Hematopoietic multipotent progenitor cell treated with erythropoietin and hydrocortisone succinate and interleukin-3 and kit ligand, for 8 days (in vitro differentiated cells): ENCODE results near the gene ANO2.

Experiments used
- DNase-seq: peaks from one replicate; pipeline ENCODE4 v3.0.0-alpha.2; 2015

ANO2 gene

GRCh38 chr12:5770727-5771126 lies 174.3 kb downstream of the ANO2 start:
- no peak for DNase-seq

GRCh38 chr12:5768581-5769196 lies 176.4 kb downstream of the ANO2 start:
- no peak for DNase-seq

GRCh38 chr12:5768171-5768570 lies 176.9 kb downstream of the ANO2 start:
- DNase-seq, result no peak

GRCh38 chr12:5758347-5758746 lies 186.7 kb downstream of the ANO2 start:
- DNase-seq, result no peak

- DNase-seq, result no peak
These were observed 188.7 kb downstream of the ANO2 start for GRCh38 chr12:5756338-5756842.

- DNase-seq, result no peak
These were observed 197.0 kb downstream of the ANO2 start for GRCh38 chr12:5748027-5748426.

GRCh38 chr12:5746917-5747316 lies 198.1 kb downstream of the ANO2 start:
- no peak for DNase-seq

- no peak for DNase-seq
These were observed 198.8 kb downstream of the ANO2 start for GRCh38 chr12:5746036-5746908.

GRCh38 chr12:5745251-5745888 lies 199.7 kb downstream of the ANO2 start:
- DNase-seq, result peak; percentile 67

- DNase-seq, result no peak
These were observed 202.8 kb downstream of the ANO2 start for GRCh38 chr12:5742258-5742657.

GRCh38 chr12:5739917-5740316 lies 205.1 kb downstream of the ANO2 start:
- no peak for DNase-seq

- no peak for DNase-seq
These were observed 207.3 kb downstream of the ANO2 start for GRCh38 chr12:5737778-5738177.

- DNase-seq, result no peak
These were observed 208.5 kb downstream of the ANO2 start for GRCh38 chr12:5736527-5736926.

- no peak for DNase-seq
These were observed 209.0 kb downstream of the ANO2 start for GRCh38 chr12:5736016-5736415.

GRCh38 chr12:5733916-5734315 lies 211.1 kb downstream of the ANO2 start:
- no peak for DNase-seq

- DNase-seq, result no peak
These were observed 211.8 kb downstream of the ANO2 start for GRCh38 chr12:5733136-5733755.

GRCh38 chr12:5730962-5731361 lies 214.1 kb downstream of the ANO2 start:
- no peak for DNase-seq

- DNase-seq, result peak; percentile 35
These were observed 221.3 kb downstream of the ANO2 start for GRCh38 chr12:5723711-5724252.

GRCh38 chr12:5723071-5723470 lies 222.0 kb downstream of the ANO2 start:
- DNase-seq, result no peak

GRCh38 chr12:5720381-5721005 lies 224.6 kb downstream of the ANO2 start:
- no peak for DNase-seq

- DNase-seq, result no peak
These were observed 226.4 kb downstream of the ANO2 start for GRCh38 chr12:5718680-5719079.

GRCh38 chr12:5718073-5718472 lies 227.0 kb downstream of the ANO2 start:
- DNase-seq, result no peak

GRCh38 chr12:5716976-5717375 lies 228.1 kb downstream of the ANO2 start:
- DNase-seq, result no peak
